ENCODE data around the gene PLPPR1.

GRCh38 chr9:101064206-101064605 is 35.7 kb downstream of the PLPPR1 start:
- no peak for TF ChIP-seq GATA2 (IDR thresholded peaks at IDR 0.05; ENCODE audit: low read depth, low read length)
- TF ChIP-seq GATA3 (IDR thresholded peaks at IDR 0.05; ENCODE audit: low read depth, low read length), result no peak
